Gastrocnemius medialis (tissue), 4 donors: ENCODE results near the gene VEGFA.

Experiments used
- POLR2A ChIP-seq, 2 donors: fragments of 450-650 bp; IDR thresholded peaks; one replicate each; pipeline ENCODE4 v1.6.1; 2017; ENCODE audit warnings: antibody characterized with exemption in 2 of 2, mild to moderate bottlenecking in 2 of 2, moderate library complexity in 2 of 2
- TF ChIP-seq, protein P1 (sequence below), 5 experiments: fragments of 450-650 bp in 3 of 5; fragments of 200-600 bp in 2 of 5; sonication (generic) in 2 of 5; IDR thresholded peaks in 4 of 5; conservative IDR thresholded peaks in 1 of 5; 1 replicate in 4 of 5; 2 replicates in 1 of 5; pipeline ENCODE4 v1.5.1; 2016 to 2019; ENCODE audit warnings: antibody characterized with exemption in 5 of 5, mild to moderate bottlenecking in 3 of 5, moderate library complexity in 3 of 5

- TF ChIP-seq, protein P1, sequence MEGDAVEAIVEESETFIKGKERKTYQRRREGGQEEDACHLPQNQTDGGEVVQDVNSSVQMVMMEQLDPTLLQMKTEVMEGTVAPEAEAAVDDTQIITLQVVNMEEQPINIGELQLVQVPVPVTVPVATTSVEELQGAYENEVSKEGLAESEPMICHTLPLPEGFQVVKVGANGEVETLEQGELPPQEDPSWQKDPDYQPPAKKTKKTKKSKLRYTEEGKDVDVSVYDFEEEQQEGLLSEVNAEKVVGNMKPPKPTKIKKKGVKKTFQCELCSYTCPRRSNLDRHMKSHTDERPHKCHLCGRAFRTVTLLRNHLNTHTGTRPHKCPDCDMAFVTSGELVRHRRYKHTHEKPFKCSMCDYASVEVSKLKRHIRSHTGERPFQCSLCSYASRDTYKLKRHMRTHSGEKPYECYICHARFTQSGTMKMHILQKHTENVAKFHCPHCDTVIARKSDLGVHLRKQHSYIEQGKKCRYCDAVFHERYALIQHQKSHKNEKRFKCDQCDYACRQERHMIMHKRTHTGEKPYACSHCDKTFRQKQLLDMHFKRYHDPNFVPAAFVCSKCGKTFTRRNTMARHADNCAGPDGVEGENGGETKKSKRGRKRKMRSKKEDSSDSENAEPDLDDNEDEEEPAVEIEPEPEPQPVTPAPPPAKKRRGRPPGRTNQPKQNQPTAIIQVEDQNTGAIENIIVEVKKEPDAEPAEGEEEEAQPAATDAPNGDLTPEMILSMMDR (IDR thresholded peaks at IDR 0.05 in 4 of 5, conservative IDR thresholded peaks at IDR 0.05 in 1 of 5), result no peak
- TF ChIP-seq POLR2A (IDR thresholded peaks at IDR 0.05), result no peak
These were observed 19.4 kb upstream of the VEGFA start for GRCh38 chr6:43750622-43751021.
